ACC112 (cell line): Measurements from ENCODE around the gene RBM23.
A peak's percentile ranks its signal among the peaks of the same experiment; 100 is the strongest.
"Not testable (repeated sequence)": the region's sequence is repeated elsewhere in the genome, so short reads cannot be mapped to it uniquely, and the experiment has no call there.

Experiments used
- H2AFZ ChIP-seq: fragments of 200-600 bp; sonication (generic); one replicate; pipeline ENCODE4 v1.6.0; 2017; ENCODE audit warnings: antibody characterized with exemption, low read length; ENCODE audit not compliant: unreplicated experiment
- H3K27ac ChIP-seq: fragments of 200-600 bp; sonication (generic); 2 replicates; pipeline ENCODE4 v1.5.1; 2014; ENCODE audit warnings: low read depth, mild to moderate bottlenecking, antibody characterized with exemption, low read length, moderate library complexity
- H3K27me3 ChIP-seq: fragments of 200-600 bp; sonication (generic); 2 replicates; pipeline ENCODE4 v1.6.1; 2014; ENCODE audit warnings: mild to moderate bottlenecking, antibody characterized with exemption, low read length, moderate library complexity, mixed read lengths; ENCODE audit not compliant: insufficient read depth
- H3K36me3 ChIP-seq: fragments of 200-600 bp; sonication (generic); 2 replicates; pipeline ENCODE4 v1.6.1; 2016; ENCODE audit warnings: mild to moderate bottlenecking, antibody characterized with exemption, low read length, moderate library complexity, mixed read lengths; ENCODE audit not compliant: insufficient read depth
- H3K4me1 ChIP-seq: fragments of 200-600 bp; sonication (generic); one replicate; pipeline ENCODE4 v1.6.1; 2016; ENCODE audit warnings: low read length, mixed read lengths; ENCODE audit not compliant: insufficient read depth, unreplicated experiment, control insufficient read depth
- H3K4me3 ChIP-seq: fragments of 200-600 bp; sonication (generic); 2 replicates; pipeline ENCODE4 v1.5.1; 2014; ENCODE audit warnings: mild to moderate bottlenecking, low read depth, low read length
- H3K79me2 ChIP-seq: fragments of 200-600 bp; sonication (generic); one replicate; pipeline ENCODE4 v1.6.0; 2016; ENCODE audit warnings: low read length; ENCODE audit not compliant: control insufficient read depth, unreplicated experiment, insufficient read depth

Gene RBM23

DNA sequence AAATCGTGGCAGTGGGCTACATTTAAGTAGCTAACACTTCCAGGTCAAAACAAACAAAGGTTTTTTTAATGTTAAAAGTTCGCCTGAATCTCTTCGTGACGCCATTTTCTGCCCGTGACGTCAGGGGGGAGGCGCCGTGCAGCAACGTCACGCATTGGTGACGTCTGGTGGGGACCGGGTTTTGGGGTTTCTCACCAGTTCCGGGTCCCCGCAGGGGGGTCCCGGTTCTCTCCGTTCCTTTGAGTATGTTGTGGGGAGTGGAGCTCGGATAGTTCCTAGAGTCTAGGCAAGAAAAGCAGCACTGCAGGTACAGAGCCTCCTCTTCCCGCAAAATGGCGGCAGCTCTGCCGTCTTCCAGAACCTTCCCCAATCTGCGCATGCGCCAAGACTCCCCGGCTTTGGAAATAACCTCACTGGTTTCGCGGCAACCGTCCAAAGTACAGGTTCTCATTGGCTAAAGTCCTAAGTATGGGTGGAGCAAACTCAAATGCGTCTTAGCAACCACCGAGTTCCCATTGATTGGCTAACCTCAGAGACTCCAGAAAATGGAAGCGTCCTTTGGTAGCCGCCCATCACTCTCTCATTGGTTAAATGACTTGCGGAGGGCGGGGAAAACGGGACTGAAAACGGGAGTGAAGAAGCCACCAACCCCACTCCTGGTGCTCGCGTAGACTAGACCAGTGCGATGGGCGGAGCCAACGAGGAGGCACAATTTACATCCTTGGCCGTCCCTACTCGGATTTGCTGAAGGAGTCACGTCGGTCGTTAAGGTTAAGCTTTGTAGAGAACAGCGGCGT is at the start of gene RBM23:
Gene RBM23, minus strand, starts transcription at position 346 of the 797 bp plus-strand sequence.
- Histone ChIP-seq H3K36me3 (peaks cover 24% of the 10 kb centered on the region), H3K4me1 (peaks cover 21% of the 10 kb centered on the region), H3K27me3 (no peaks in the 10 kb centered on the region), H3K4me3 (peak within 1 kb of the TSS; percentile 85), H3K27ac (peak within 1 kb of the TSS; percentile 97), H3K79me2 (peaks cover 17% of the 10 kb centered on the region), H2AFZ (peak within 1 kb of the TSS; percentile 79)

DNA sequence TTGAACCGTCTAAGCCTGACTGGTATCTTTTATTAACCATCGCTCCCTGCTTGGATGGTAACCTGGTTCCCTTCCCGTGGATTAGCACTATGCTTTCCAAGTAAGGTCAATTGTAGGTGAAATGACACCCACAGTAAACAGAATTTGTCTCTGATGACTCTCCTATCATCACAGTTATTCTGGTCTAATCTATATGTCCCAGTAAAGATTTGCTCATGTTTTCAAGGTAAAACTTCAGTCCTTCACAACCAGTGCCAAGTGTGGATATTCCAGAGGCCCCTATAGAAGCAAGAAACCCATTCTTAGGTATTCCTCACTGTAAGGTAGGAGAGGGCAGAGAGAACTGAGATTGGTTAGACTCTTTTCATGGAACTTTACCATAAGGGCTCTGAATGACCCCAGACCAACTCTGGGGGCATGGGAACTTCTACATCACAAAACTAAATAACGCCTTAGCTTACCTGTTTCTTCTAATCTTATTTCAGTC is 47.9 kb upstream of the RBM23 start:
- Histone ChIP-seq H3K27me3 (no peaks in the 10 kb centered on the region), H3K4me1 (no peaks in the 10 kb centered on the region), H2AFZ (no peak overlapping the region), H3K36me3 (peaks cover 11% of the 10 kb centered on the region; the same call in 1 of the 2 replicates), H3K27ac (no peak overlapping the region), H3K79me2 (no peaks in the 10 kb centered on the region), H3K4me3 (no peak overlapping the region)

DNA sequence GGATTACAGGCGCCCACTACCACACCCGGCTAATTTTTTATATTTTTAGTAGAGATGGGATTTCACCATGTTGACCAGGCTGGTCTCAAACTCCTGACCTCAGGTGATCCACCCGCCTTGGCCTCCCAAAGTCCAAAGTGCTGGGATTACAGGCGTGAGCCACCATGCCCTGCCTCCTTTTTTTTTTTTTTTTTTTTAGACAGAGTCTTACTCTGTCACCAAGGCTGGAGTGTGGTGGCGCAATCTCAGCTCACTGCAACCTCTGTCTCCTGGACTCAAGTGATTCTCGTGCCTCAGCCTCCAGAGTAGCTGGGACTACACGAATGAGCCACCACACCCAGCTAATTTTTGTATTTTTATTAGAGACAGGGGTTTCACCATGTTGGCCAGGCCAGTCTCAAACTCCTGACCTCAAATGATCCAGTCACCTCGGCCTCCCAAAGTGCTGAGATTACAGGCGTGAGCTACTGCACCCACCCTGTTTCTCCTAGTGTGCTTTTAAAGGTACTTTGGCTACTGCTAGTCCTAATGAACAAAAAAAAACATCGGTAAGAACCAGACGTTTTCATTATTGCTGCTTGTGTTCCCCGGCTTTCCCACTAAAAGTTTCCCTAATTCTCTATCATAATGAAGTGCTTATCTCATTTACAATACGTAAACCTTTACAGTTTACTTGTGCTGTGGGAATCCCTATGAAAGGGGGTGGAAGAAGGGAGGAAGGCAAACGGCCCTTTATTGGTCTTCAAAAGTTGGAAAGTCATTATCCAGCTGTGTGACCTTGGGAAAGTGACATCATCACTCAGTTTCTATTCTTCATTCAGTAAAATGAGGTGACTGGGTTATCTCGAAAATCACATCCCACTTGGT is 47.2 kb upstream of the RBM23 start:
- H3K4me1 ChIP-seq, H3K27me3 ChIP-seq, H3K36me3 ChIP-seq, H3K27ac ChIP-seq, H2AFZ ChIP-seq, H3K4me3 ChIP-seq, H3K79me2 ChIP-seq: not testable (repeated sequence)

DNA sequence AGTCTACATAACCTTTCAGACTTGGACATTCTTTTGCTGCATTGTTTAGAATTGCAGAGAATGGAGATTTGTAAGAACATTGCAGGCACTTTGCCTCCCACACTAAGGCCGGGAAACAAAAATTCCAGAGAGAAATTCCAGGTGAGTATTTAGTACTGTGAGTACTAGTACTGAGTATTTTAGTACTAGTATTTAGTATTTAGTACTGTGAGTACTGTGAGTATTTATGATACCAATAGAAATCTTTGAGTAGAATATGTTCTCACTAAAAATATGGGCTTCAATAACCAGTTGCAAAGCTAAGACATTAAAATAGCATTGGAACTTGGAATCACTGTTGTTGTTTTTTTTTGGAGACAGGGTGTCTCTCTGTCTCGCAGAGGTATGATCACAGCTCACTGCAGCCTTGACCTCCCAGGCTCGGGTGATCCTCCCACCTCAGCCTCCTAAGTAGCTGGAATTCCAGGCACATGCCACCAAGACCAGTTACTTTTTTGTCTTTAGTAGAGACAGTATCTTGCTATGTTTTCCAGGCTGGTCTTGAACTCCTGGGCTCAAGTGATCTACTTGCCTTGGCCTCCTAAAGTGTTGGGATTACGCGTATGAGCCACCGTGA is 43.2 kb upstream of the RBM23 start:
- Histone ChIP-seq H3K79me2 (no peaks in the 10 kb centered on the region), H3K4me1 (no peaks in the 10 kb centered on the region), H3K36me3 (no peaks in the 10 kb centered on the region), H3K27me3 (no peaks in the 10 kb centered on the region), H3K4me3 (no peak overlapping the region), H3K27ac (no peak overlapping the region), H2AFZ (no peak overlapping the region)

DNA sequence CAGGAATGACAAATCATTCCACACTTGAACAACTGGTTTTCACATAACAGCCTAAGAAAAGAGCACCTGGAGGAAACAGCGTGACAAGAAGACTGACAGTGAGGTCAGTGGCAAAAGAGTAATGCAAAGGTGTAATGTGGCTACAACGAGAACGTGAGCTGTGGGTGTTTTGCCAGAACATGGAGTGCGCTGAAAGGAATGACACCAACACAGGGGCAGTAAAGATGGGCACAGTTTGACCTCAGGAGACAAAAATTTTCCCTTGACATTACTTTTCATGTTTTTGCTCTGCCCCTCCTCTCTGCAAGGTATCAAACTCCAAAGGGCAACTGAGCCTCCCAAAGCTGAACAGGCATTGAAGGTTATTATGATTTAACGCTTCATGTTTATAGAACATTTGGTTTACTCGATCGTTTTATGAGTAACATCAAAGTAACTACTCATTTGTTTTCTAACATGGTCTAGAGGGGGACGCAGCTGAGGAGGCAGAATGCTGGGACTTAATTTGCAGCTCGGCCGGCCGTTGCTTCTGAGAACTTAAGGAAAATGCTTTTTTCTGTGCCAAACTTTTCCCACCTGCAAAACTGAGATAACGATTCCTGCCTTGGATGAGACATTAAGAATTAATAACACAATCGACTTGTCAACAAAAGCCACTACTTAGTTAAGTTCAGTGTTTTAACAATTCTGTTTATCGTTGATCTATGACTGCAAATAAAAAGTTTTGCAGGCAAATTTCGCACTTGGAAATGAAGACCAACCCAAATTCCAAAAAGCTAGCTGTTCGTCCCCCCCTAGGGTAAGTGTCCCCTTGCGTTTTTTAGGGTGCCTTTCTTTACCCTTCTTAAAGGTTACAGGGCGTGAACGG is 37.0 kb upstream of the RBM23 start:
- peaks cover 18% of the 10 kb centered on the region for H3K36me3 ChIP-seq
- H2AFZ ChIP-seq: peak overlapping the region; percentile 94
- peak overlapping the region; percentile 84 for H3K4me3 ChIP-seq
- H3K79me2 ChIP-seq: peaks cover 13% of the 10 kb centered on the region
- H3K4me1 ChIP-seq: peaks cover 10% of the 10 kb centered on the region
- H3K27ac ChIP-seq: peak overlapping the region; percentile 87
- H3K27me3 ChIP-seq: no peaks in the 10 kb centered on the region

DNA sequence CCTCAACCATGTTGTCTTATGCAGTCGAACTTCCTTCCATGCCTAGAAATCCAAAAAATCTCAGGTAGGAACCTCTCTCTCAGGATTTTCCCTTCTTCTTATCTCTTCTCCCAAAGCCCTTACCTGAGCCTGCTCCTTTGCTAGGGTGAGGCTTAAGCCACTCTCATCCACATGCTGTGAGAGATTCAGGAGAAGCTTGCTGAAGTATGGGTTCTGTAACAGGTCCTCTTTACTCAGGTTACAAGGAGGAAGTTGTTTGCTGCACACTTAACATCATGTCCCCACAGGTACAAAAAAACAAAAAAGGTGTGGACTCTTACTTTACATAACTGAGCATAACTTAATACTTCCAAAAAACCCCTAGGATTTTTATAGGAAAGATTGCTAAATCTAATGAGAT is 33.5 kb upstream of the RBM23 start:
- no peaks in the 10 kb centered on the region for H3K27me3 ChIP-seq
- peaks cover 13% of the 10 kb centered on the region for H3K79me2 ChIP-seq
- no peak overlapping the region for H3K27ac ChIP-seq
- no peak overlapping the region for H2AFZ ChIP-seq
- peaks cover 10% of the 10 kb centered on the region for H3K4me1 ChIP-seq
- H3K36me3 ChIP-seq: peaks cover 28% of the 10 kb centered on the region
- H3K4me3 ChIP-seq: no peak overlapping the region

DNA sequence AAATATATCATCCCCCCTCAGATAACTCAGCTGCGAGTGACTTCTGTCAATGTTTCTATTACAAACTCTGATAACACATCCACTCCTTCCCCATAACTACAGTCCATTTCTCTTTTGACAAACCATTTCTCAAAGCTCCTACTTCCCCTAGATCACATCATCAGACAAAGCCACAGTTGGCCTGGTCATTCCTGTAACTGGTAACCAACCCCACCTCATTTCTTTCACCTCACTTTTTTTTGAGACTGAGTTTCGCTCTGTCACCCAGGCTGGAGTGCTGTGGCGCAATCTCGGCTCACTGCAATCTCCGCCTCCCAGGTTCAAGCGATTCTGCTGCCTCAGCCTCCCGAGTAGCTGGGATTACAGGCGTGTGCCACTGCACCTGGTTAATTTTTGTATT is 32.8 kb upstream of the RBM23 start:
- not testable (repeated sequence) for H3K27ac ChIP-seq, H3K27me3 ChIP-seq, H3K4me3 ChIP-seq, H2AFZ ChIP-seq
- Histone ChIP-seq H3K4me1 (peaks cover 10% of the 10 kb centered on the region), H3K79me2 (peaks cover 13% of the 10 kb centered on the region), H3K36me3 (peaks cover 31% of the 10 kb centered on the region)

DNA sequence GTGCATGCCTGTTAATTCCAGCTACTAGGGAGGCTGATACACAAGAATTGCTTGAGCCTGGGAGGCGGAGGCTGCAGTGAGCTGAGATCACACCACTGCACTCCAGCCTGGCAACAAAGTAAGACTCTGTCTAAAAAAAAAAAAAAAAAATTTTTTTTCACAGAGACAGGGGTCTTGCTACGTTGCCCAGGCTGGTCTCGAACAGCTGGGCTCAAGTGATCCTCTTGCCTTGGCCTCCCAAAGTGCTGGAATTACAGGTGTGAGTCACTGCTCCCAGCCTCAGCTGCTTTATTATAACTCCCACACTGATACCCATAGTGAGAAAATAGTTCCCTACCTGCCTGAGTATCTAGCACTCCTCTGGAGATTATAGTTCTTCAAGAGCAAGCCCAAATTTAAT is 26.7 kb upstream of the RBM23 start:
- Histone ChIP-seq H3K27me3 (no peaks in the 10 kb centered on the region), H3K27ac (no peak overlapping the region), H3K4me3 (no peak overlapping the region), H2AFZ (no peak overlapping the region), H3K79me2 (no peaks in the 10 kb centered on the region), H3K4me1 (no peaks in the 10 kb centered on the region), H3K36me3 (peaks cover 19% of the 10 kb centered on the region; the same call in 1 of the 2 replicates)

DNA sequence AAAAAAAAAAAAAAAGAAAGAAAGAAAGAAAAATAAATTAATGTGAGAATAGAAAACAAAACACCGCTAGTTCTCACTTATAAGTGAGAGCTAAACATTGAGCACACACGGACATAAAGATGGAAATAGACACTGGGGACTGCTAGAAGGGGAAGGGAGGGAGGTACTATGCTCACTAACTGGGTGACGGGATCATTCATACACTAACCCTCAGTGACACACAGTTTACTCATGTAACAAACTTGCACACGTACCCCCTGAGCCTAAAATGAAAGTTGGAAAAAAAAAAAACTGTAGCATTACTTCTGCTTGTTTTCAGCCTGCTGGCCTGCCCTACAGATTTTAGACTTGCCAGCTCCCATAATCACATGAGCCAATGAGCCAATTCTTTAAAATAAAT is 20.7 kb upstream of the RBM23 start:
- H3K36me3 ChIP-seq: peaks cover 13% of the 10 kb centered on the region; the same call in 1 of the 2 replicates
- no peak overlapping the region for H3K27ac ChIP-seq

DNA sequence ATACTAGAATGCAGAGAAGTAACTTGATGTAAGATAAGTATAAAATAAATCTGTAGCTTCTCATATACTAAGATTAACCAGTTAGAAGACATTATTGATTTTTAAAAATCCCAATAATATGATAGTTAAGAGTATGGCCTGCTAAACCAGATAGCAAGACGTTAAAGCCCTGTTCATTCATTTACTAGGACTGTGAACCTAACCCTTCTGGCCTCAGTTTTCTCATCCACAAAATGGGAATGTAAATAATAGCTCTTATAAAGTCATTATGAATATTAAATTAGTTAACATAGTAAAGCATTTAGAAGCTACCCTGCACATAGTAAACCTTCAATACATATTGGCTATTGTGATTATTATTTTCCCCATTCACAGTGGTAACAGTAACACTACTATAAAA is 16.2 kb upstream of the RBM23 start:
- H3K27me3 ChIP-seq: no peaks in the 10 kb centered on the region
- peaks cover under 1% of the 10 kb centered on the region for H3K4me1 ChIP-seq
- H3K79me2 ChIP-seq: no peaks in the 10 kb centered on the region
- H2AFZ ChIP-seq: no peak overlapping the region
- H3K36me3 ChIP-seq: no peaks in the 10 kb centered on the region
- H3K4me3 ChIP-seq: no peak overlapping the region
- no peak overlapping the region for H3K27ac ChIP-seq

More for the DNA sequence above, 20.7 kb upstream of the RBM23 start:
- no peak overlapping the region for H3K4me3 ChIP-seq
- H3K79me2 ChIP-seq: no peaks in the 10 kb centered on the region
- H3K27me3 ChIP-seq: no peaks in the 10 kb centered on the region
- H2AFZ ChIP-seq: no peak overlapping the region
- no peaks in the 10 kb centered on the region for H3K4me1 ChIP-seq
